Retinal pigment epithelial cell (primary cell): ENCODE measurements around the gene SPEM2.

Experiments
- DNase-seq: peaks from one replicate; pipeline ENCODE4 v3.0.0-alpha.2; 2010; ENCODE audit warnings: low read depth
- H3K4me3 ChIP-seq: 2 replicates; pipeline ENCODE4 v1.5.1; 2011; ENCODE audit warnings: mild to moderate bottlenecking, low read length, control low read depth, moderate library complexity
- CTCF ChIP-seq: conservative IDR thresholded peaks from 2 replicates; pipeline ENCODE4 v1.5.1; 2011; ENCODE audit warnings: low read depth, low read length, control low read depth, inconsistent platforms

Gene SPEM2

GRCh38 chr17:7394452-7395191 is 30.8 kb upstream of the SPEM2 start, which contains the start of gene PLSCR3:
Gene PLSCR3, minus strand, starts transcription at chr17:7394525. Its CDS starts 415 bp downstream, at chr17:7394110.
- peak; percentile 47 for TF ChIP-seq CTCF
- H3K4me3 ChIP-seq = peak within 1 kb of the TSS; percentile 85
- DNase-seq = peak; percentile 54

- DNase-seq = no peak
- H3K4me3 ChIP-seq = no peak overlapping the region
- no peak for TF ChIP-seq CTCF
These were observed 29.3 kb upstream of the SPEM2 start for GRCh38 chr17:7396147-7396546.

- no peak overlapping the region for H3K4me3 ChIP-seq
- DNase-seq = no peak
- no peak for TF ChIP-seq CTCF
These were observed 26.8 kb upstream of the SPEM2 start for GRCh38 chr17:7398612-7399011.

GRCh38 chr17:7403043-7403726 is 22.2 kb upstream of the SPEM2 start:
- TF ChIP-seq CTCF = no peak
- no peak for DNase-seq
- H3K4me3 ChIP-seq = peak overlapping the region; percentile 77

- DNase-seq = no peak
These were observed 21.8 kb upstream of the SPEM2 start for GRCh38 chr17:7403727-7403976.

GRCh38 chr17:7403977-7404736 is 21.3 kb upstream of the SPEM2 start, which contains the start of gene TMEM256:
Gene TMEM256, minus strand, starts transcription at chr17:7404097. Its CDS starts 13 bp downstream, at chr17:7404084.
- peak; percentile 98 for DNase-seq
- peak within 1 kb of the TSS; percentile 77 for H3K4me3 ChIP-seq
- no peak for TF ChIP-seq CTCF

More at GRCh38 chr17:7403727-7403976, 21.8 kb upstream of the SPEM2 start:
- TF ChIP-seq CTCF = no peak
- H3K4me3 ChIP-seq = peak overlapping the region; percentile 77
